Measurements from ENCODE around the gene STK11IP.
A peak's percentile ranks its signal among the peaks of the same experiment; 100 is the strongest.

STK11IP gene

DNA sequence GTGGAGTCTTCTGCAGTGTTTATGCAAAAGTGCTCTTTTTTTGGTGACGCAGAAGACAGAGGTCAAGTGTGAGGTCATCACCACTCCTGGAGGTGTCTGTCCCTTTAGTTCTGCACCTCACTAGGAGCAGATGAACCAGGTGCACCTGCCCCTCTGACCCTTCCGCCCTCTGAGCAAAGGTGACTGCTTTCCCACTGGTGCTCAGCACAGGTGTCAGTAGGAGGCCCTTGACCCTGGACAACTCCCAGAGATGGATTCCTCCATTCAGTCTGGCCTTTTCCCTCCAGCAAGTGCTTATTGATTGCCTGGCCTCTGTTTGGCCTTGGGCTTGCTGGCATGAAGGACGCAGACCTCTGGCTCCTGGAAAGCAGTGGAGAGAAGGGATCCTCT lies 21.1 kb downstream of the STK11IP start:
- no peak for DNase-seq

DNA sequence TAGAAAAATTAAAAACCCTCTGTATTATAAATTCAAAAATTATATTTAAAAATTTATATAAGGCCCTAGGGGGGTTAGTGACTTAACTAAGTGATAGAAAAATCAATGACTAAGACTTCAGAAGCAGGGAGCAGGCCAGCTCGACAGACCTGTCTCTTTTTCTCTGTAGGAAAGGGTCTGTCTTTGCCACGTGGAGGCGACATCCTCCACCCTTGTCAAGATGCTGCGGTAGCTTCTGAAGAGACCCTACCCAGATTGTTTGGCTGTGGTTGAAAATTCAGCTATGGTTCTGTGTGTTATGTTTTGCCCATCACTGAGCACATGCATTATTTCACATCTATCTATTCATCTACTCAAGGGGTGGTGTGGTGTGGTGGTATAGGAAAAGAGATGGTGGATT lies 21.6 kb downstream of the STK11IP start:
- no peak for DNase-seq

DNA sequence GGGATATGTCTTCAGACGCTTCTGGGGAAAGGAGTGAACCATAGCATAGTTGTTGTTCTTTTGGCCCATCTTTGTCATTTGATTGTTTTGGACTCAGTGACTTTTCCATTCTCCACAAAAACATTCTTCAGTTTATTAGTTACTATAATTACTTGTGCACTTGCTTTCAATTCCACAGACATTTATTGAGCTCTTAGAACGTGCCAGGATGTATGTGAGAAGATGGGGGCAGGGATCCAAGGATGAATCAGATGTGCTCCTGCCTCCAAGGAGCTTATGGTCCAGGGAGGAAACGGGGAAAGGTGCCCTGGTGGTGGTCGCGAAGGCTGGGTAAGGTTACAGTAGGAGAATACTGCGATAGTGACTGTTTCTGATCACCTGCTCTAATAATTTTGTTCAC lies 22.9 kb downstream of the STK11IP start:
- DNase-seq: no peak

DNA sequence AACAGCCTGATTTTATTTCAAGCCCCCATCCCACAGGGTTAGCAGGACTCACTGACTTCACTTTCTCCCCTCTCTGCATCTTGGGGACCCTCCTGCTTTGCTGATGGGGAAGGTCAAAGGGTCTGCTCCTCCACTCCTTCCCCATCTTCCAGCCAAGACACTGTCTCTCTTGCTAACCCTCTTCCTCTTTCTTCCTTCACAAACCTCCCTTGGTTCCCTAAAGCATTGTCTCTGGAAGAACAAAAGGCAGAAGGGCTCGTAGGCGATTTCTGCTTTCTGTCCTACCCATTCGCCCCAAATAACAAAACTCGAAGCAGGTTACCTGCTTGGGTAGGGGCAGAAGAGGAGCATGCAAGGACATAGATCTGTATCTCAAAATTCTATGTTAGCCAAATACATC lies 24.3 kb downstream of the STK11IP start:
- DNase-seq: no peak

DNA sequence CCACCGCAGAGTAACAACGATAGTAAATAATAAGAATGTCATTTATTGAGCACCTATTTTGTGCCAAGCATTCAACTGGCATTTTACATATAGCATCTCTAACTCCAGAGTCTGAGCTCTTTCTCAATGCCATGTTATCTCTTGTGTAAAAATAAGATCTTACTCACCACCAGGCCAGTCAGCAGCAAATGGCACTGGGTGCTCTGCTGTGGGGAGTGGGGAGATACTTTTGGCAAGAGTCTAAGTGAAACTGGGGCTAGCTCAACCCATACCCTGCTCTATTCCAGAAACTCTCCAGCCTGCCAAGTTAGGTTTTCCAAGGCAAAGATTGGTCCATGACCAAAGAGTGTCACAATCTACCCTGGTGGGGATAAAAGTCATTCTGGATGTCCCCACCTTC lies 24.8 kb downstream of the STK11IP start:
- DNase-seq: no peak

DNA sequence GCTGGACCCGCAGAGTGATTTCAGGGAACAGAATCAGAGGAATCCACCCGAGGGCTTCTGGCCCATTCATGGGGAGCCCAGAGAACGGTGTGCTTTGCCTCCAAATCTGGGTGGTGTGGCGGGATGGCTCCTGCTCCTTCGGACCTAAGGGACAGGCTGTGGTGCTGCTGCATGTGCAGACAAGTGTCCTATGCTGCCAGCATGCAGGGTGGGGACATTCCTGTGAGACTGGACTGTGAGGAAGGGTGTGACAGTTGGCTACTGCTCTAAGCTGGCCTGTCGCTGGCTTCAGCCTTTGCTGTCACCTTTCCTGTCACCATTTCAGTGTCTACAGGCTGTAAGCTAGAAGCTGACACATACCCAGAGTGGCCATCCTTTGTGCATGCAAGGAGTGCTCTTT lies 26.9 kb downstream of the STK11IP start:
- DNase-seq: no peak

DNA sequence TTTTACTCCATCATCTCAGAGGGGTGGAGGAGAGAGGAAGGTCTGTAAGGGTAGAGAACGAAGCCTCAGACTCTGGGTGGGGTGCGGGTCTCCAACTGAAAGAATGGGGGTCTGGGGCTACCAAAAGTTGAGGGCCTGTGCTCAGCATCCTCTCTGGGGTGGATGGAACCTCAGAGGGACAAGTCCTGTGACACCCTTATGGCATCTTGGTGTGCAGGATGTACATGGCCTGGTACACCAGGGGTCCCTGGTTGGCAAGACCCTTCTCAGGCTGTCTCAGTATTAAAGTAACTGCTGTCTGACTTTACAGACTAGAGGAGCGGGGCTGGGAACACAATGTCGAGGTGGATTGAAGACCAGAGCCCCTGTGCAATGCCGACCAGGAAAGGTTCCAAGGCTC lies 27.5 kb downstream of the STK11IP start:
- DNase-seq: no peak

DNA sequence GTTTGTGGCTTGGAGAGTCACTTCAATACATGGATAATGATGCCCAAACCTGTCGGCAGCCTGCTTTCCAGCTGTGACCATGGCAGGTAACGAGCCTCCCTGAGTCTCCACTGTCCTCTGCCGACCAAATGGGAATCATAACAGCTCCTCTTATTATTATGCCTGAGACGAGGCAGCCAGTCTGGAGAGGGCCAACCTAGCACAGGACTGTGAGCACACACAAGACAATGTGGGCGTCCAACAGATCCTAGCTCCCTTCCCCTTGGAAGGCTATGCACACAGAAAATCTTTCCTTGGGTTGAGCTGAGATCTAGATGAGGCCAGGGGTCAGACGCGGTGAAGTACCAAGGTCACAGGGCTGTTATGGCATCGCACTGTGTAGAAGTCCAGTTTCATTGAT lies 28.9 kb downstream of the STK11IP start:
- peak; percentile 10 for DNase-seq

DNA sequence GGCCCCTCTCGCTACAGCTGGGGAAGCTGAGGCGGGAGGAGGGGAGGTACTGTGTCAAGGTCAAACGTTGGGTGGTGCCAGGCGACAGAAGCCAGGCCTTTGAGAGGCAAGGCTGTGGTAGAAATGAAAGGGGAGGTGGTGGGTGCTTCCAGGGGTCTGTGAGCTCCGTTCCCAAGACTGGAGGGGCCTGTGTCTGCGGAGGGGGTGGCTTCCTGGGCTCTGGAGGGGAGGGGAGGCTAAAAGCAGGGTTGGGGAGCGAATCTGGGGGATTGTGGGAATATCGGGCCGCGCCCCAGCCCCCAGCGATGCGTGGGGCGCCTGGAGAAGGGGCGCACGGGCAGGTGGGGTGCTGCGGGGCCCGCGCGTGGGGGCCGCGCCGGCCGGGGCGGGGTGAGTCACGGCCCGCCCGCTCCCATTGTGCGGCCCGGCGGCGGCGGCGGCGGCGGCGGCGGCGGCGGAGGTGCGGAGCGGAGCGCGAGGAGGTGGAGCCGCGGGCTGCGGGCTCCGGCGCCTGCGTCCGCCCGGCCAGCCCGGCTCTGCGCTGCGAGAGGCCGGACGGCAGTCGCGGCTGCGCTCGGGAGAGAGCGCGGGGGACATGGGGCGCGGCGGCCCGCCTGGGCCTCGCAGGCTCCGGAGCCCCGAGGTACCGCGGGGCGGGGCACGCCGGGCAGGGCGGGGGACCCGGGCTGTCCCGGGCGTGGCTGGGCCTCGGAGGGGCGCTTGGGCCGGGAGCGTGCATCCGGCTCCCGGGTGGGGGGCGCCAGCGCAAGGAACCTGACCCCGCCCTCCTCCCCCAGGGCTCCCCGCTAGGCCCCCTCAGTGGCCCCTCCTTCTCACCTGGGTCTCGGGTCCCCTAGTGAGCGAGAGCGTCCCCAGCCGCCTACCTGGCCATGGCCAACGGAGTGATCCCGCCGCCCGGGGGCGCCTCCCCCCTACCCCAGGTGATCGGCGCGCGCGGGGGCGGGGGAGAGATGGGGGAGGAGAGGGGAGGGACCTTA lies 29.7 kb downstream of the STK11IP start, which contains the start of gene SLC4A3:
Gene SLC4A3 (plus strand): TSS at position 528 of the 998 bp plus-strand sequence. CDS start 363 bp downstream, at position 891.
- no peak for DNase-seq

DNA sequence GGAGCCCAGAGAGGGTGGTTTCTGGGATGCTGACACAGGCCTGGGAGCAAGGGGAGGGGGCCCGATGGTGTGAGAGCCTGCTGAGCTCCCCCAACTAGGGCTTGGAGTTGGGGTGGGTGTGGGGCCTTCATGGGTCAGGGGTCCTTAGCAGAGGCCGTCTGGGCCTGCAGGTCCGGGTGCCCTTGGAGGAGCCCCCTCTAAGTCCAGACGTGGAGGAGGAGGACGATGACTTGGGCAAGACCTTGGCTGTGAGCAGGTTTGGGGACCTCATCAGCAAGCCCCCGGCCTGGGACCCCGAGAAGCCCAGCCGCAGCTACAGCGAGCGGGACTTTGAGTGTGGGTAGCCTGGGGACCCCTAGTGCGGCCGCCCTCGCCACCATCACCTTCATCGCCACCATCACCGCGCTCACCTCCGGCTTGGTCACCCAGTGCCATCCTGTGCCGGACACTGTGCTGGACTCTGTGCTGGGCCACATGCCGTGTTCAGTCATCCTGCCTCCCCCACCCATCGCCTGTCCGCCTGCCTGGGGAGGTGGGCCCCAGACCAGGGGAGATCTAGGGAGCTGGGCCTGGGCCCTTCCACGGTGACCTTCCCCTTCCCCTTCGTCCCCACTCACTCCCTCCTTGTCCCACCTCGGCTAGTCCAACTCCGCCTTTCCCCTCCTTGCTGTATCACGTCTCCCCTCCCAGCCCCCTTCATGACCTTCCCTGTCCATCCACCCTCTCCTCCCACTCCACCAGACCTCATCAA lies 30.8 kb downstream of the STK11IP start:
- no peak for DNase-seq

DNA sequence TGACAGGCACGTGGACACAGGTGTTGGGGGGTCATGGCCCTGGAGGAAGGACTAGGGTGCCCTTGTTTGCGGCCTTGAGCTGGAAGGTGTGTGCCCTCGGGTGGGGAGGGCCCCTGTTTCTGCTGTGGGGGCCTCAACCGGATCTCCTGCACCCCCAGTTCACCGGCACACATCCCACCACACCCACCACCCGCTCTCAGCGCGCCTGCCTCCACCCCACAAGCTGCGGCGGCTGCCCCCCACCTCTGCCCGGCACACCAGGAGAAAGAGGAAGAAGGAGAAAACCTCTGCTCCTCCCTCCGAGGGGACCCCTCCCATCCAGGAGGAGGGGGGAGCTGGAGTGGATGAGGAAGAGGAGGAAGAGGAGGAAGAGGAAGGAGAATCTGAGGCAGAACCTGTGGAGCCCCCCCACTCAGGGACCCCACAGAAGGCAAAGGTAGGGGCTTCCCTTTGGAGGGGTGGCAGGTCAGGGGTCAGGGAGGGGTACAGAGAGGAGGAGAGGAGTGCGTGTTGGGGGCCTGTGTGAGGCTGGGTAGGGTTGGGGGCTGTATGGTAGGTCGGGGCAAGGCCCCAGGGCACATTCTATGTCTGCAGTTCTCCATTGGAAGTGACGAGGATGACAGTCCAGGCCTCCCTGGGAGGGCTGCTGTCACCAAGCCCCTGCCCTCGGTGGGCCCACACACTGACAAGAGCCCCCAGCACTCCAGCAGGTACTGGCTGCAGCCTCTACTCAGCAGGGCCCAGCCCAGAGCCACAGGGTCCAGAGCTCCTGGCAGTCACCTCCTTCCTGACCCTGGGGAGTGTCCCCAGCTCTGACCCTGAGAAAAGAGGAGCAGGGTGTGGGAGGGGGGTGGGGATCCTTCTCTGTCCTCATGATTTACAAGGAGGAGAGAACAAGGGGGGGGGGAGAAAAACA lies 31.6 kb downstream of the STK11IP start:
- no peak for DNase-seq

DNA sequence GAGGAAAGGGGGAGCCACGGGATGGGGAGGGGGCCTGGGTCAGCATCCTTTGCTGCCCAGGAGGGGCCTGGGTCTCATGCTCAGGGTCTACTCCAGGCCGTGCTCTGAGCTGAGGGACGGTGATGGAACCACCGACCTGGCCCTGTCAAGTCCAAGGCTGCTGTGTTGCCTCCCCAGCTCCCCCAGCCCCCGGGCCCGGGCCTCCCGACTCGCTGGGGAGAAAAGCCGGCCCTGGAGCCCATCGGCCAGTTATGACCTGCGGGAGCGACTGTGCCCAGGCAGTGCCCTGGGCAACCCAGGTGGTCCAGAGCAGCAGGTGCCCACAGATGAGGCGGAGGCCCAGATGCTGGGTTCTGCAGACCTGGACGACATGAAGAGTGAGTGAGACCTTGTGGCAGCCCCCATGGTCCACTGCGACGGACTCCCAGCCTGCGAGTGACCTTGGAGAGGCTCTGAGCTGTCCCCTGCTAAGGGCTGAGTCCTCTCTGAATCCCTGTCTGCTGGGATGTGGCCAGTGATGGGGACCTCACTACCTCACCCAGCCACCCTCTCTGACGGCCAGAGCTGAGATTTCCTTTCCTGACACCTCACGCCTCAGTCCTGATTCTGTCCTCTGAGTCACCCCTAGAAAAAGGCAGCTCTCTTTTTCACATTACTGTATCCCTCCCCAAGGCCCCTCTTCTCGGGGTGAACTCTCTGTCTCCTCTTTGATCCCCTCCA lies 32.5 kb downstream of the STK11IP start:
- DNase-seq: no peak

DNA sequence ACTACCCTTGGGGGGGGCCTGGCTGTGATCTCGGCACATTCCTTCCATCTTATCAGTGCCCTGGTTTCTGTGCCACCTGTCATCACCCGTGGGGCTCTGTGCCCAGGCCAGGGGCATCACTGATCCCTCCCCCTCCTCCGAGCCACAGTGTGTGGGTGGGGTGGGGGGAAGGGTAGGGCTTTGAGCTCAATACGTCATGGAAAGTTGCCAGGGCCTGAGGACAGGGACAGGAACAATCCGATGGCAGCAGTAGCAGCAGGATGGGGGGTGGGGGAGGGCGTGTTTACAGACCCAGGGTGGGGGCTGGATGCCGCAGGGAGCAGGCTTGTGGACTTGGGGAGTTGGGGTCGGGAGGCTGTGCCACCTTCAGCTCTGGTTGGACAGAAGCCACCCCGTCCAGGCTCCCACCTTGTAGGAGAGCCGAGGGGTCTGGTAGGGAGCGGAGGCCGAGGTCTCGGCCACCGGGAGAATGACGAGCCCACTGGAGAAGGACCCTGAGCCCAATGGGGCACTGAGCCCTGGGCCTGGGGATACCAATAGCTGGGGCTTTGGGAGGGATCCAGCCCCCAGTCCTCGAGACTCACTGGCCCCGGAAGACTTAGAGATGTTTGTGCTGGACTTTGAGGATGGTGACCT lies 33.2 kb downstream of the STK11IP start:
- DNase-seq: no peak

DNA sequence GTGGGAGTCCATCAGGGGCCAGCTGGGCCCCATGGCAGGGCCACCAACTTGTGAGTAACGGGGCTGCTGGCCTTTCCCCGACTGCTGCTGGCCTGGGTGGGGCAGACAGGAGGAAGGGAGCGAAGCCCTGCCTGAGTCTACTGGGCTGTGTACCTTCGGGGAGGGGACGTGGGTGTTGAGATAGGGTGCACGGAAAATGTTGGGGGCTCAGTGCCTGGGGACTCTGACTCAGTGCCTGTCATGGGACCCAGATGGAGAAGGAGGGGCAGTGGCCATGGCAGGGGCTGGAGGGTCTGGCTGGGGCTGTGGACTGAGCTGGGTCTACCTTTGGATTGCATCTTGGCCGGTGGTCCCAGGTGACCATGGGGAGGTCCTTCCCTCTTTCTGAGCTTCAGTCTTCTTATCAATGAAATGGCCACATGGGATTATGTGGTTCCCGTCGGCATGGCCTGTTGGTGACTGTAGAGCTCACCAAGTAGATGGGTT lies 33.8 kb downstream of the STK11IP start:
- DNase-seq: no peak

DNA sequence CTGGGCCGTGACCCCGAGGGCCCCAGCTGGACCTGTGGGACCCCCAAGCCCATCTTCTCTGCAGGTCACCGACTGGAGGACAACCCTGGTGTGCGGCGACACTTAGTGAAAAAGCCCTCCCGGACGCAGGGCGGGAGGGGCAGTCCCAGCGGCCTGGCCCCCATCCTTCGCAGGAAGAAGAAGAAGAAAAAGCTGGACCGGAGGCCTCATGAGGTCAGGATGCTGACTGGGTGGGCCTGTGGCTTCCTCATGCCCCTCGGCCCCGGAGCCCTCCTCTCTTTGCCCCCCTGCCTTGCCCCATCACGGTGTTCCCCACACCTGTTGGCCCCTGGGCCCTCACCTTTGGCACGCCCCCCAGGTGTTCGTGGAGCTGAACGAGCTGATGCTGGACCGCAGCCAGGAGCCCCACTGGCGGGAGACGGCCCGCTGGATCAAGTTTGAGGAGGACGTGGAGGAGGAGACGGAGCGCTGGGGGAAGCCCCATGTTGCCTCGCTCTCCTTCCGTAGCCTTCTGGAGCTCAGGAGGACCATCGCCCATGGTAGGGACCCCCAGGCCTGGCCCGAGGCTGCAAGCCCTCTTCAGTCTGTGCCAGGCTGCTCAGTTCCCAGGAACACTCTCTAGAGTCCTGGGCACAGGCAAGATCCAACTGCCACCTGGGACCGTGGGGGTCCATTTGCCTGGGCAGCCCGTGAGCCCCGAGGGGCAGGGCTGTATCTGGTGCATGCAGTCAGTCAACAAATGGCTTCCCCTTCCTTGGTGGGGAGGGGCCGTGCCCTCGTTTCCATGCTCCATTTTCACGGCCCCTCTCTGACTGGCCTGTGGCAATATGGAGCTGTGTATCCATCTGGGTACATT lies 34.5 kb downstream of the STK11IP start:
- no peak for DNase-seq

DNA sequence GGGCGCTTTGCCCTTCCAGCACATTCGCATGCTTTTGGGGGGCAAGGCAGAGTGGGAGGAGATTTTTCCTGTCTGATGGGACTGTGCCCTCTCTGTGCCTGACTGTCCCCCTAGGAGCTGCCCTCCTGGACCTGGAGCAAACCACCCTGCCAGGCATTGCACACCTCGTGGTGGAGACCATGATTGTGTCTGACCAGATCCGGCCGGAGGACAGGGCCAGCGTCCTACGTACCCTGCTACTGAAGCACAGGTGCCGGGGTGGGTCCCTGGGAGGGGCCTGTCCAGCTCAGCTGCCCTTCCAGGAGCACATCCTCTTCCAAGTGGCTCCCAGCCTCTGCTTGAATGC lies 35.1 kb downstream of the STK11IP start:
- no peak for DNase-seq

DNA sequence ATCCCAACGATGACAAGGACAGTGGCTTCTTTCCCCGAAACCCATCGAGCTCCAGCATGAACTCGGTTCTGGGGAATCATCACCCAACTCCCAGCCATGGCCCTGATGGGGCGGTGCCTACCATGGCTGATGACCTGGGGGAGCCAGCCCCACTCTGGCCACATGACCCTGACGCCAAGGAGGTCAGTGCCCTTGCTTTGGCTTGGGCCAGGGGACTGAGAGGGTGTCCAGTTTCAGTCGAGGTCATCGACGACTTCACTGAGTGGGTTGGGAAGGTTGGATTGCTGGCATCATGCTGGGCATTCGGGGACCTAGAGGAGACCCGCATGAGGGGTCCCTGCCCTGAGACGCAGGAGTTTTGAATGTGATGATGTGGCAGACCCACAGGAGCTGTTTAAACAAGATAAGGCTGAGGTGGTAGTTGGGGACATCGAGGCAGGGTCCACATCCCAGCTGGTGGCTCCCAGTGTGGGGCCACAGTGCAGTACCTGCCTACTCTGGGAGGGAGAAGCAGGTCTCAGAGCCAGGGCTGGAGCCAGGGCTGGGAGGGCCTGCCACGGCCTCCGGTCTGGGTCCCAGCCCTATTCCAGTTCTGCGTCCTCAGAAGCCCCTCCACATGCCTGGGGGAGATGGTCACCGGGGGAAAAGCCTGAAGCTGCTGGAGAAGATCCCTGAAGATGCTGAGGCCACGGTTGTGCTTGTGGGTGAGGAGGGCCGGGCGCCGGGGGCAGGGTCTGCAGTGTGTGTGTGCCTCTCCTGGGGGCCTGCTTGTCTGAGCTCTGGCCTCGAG lies 35.8 kb downstream of the STK11IP start:
- no peak for DNase-seq

DNA sequence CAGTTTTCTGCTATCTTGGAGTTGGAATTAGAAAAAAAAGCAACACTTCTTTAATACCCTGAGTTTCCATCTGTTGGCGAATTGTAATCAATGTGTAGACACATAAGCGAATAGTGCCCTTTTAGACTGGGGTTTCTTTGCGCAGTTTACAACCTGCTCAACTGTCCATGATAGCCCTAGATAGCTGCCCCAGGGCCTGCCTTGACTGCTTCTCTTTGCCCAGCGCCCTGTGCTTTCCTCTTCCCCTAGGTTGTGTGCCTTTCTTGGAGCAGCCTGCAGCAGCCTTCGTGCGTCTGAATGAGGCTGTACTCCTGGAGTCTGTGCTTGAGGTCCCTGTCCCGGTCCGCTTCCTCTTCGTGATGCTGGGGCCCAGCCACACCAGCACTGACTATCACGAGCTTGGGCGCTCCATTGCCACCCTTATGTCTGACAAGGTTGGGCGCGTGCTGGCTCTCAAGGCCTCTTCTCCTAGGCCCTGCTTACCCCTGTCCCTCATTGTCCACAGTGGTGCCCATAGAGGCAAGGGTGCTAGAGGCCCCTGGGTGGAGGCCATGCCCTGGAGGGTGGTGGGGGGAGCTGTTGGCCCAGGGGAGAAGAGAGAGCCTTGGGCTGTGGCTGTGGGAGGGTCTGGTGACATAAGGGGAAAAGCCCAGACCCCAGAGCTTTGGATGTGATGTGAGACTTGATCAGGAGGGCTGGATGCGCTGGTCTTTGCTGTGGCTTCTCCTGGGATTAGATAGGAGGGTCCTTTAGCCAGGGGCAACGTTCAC lies 36.7 kb downstream of the STK11IP start:
- DNase-seq: no peak

Data from NCI-H748 treated with DMSO at 0.1 percent for 48 hours (cell line).